Suprapubic skin (tissue), 4 donors: ENCODE results near the gene MVK. TPM values are rescaled to one million over a fixed set of nuclear protein-coding genes. Genes with fewer than 3 reads are reported as not detected.

Experiments
- DNase-seq, 2 donors: peaks; one replicate each; pipeline ENCODE4 v3.0.0-alpha.2; 2019; ENCODE audit warnings: low spot score in 2 of 2
- H3K27ac ChIP-seq: fragments of 200-600 bp; sonication (generic); one replicate; pipeline ENCODE4 v1.5.1; 2019
- H3K27me3 ChIP-seq: fragments of 200-600 bp; sonication (generic); one replicate; pipeline ENCODE4 v1.5.1; 2019
- H3K36me3 ChIP-seq: fragments of 200-600 bp; sonication (generic); one replicate; pipeline ENCODE4 v1.5.1; 2019
- H3K4me1 ChIP-seq: fragments of 200-600 bp; sonication (generic); one replicate; pipeline ENCODE4 v1.5.1; 2019
- H3K4me3 ChIP-seq: fragments of 200-600 bp; sonication (generic); one replicate; pipeline ENCODE4 v1.5.1; 2019; ENCODE audit warnings: mild to moderate bottlenecking
- H3K9me3 ChIP-seq: fragments of 200-600 bp; sonication (generic); one replicate; pipeline ENCODE4 v1.5.1; 2019
- EP300 ChIP-seq: sonication (generic); formaldehyde crosslinking; IDR thresholded peaks from one replicate; pipeline ENCODE4 v1.6.1; 2017; ENCODE audit warnings: antibody characterized with exemption
- POLR2A ChIP-seq, 2 donors: fragments of 450-650 bp; IDR thresholded peaks; one replicate each; pipeline ENCODE4 v1.6.1; 2017; ENCODE audit warnings: antibody characterized with exemption in 2 of 2, mild to moderate bottlenecking in 2 of 2, moderate library complexity in 2 of 2
- POLR2AphosphoS5 ChIP-seq, 3 donors: sonication (generic); formaldehyde crosslinking; IDR thresholded peaks; one replicate each; pipeline ENCODE4 v1.6.1; 2017; ENCODE audit warnings: antibody characterized with exemption in 3 of 3
- WGBS: methylation state at CpG from one replicate; pipeline ENCODE4 v1.1.5; 2018; 5-methylcytosine and 5-hydroxymethylcytosine counted together
- total RNA-seq, 4 donors: library from RNA; depleted of rRNA; stranded (reverse); fragments of >200 nt; gene quantifications; one replicate each; pipeline ENCODE4 v1.1.0, GENCODE V29; 2016
- TF ChIP-seq, protein P1 (sequence below), 2 donors: fragments of 200-600 bp in 1 of 2; fragments of 450-650 bp in 1 of 2; sonication (generic) in 1 of 2; IDR thresholded peaks; one replicate each; pipeline ENCODE4 v1.5.1; 2016 to 2019; ENCODE audit warnings: antibody characterized with exemption in 2 of 2, mild to moderate bottlenecking in 1 of 2, moderate library complexity in 1 of 2

MVK gene
- total RNA-seq, 4 donors from 2014 or later, result 30.1 to 62.1 (median 37.2) TPM

DNA sequence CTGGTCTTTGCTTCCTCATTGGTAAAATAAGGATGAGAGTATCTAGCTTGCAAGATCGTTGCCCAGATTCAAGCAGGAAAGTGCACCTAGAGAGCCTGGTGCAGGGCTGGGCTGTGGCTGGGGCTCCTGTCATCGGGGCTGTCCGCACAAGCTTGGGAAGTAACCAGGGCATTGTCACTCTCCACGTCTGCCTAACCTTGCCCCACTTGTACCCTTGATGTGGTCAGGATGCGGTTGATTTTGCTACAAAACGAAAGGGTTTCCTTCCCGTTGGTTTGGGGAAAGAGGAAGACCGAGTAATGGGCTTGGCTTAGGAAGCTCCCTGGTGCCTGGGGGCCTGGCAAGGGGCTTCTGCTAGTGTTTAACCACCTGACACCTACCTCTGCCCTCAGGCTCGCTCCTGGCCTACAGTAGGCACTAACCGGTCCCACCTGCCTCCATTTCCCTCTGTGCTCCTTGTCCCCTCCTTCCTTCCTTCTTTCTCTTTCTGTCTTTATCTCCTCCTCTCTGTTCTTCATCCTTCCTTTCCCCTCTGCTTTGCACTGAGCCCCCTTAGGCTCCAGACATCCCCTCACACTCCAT lies 21.8 kb downstream of the MVK start:
- Histone ChIP-seq H3K27me3 (no peaks in the 10 kb centered on the region), H3K4me1 (peaks cover 9% of the 10 kb centered on the region), H3K4me3 (no peak overlapping the region), H3K36me3 (peaks cover 56% of the 10 kb centered on the region), H3K27ac (no peak overlapping the region), H3K9me3 (no peaks in the 10 kb centered on the region)
- TF ChIP-seq POLR2A (IDR thresholded peaks at IDR 0.05) (no peak), EP300 (no peak), POLR2AphosphoS5 (IDR thresholded peaks at IDR 0.05) (no peak)
- TF ChIP-seq, protein P1, sequence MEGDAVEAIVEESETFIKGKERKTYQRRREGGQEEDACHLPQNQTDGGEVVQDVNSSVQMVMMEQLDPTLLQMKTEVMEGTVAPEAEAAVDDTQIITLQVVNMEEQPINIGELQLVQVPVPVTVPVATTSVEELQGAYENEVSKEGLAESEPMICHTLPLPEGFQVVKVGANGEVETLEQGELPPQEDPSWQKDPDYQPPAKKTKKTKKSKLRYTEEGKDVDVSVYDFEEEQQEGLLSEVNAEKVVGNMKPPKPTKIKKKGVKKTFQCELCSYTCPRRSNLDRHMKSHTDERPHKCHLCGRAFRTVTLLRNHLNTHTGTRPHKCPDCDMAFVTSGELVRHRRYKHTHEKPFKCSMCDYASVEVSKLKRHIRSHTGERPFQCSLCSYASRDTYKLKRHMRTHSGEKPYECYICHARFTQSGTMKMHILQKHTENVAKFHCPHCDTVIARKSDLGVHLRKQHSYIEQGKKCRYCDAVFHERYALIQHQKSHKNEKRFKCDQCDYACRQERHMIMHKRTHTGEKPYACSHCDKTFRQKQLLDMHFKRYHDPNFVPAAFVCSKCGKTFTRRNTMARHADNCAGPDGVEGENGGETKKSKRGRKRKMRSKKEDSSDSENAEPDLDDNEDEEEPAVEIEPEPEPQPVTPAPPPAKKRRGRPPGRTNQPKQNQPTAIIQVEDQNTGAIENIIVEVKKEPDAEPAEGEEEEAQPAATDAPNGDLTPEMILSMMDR (IDR thresholded peaks at IDR 0.05), result no peak
- 70% methylated on average over 10 of the region's 10 CpGs for WGBS
- no peak for DNase-seq

DNA sequence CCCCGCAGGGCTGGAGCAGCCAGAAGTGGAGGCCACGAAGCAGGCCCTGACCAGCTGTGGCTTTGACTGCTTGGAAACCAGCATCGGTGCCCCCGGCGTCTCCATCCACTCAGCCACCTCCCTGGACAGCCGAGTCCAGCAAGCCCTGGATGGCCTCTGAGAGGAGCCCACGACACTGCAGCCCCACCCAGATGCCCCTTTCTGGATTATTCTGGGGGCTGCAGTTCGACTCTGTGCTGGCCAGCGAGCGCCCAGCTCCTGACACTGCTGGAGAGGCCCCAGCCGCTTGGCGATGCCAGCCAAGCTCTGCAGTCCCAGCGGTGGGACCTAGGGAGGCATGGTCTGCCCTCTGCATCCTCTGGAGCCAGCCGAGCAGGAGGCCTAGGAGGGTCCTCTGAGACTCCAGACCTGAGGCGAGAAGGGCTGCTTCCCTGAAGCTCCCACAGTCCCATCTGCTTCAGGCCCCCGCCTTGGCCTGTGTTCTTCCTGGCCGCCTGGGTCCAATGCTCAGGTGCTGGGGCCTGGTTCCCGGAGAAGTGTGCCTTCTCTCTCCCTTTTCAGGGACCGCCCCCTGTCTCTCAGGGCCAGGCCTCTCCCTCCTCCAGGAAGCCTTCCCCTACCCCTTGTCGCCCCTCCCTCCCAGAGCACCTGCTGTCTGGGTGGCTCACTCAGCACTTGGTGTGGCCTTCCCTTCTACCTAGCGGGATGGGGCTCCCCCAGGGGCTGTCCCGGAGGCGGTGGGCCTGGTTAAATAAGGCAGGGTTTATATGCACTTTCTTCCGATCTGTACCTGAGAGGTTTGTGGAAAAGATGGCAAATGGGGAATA lies 23.0 kb downstream of the MVK start:
- H3K4me3 ChIP-seq, result no peak overlapping the region
- H3K36me3 ChIP-seq, result peaks cover 44% of the 10 kb centered on the region
- H3K9me3 ChIP-seq, result no peaks in the 10 kb centered on the region
- TF ChIP-seq, protein P1 (IDR thresholded peaks at IDR 0.05), result no peak
- no peak for TF ChIP-seq POLR2A (IDR thresholded peaks at IDR 0.05)
- no peak for TF ChIP-seq POLR2AphosphoS5 (IDR thresholded peaks at IDR 0.05)
- no peak for TF ChIP-seq EP300
- no peaks in the 10 kb centered on the region for H3K27me3 ChIP-seq
- 90% methylated on average over 19 of the region's 24 CpGs for WGBS
- no peak for DNase-seq
- H3K27ac ChIP-seq, result no peak overlapping the region
- peaks cover 9% of the 10 kb centered on the region for H3K4me1 ChIP-seq

DNA sequence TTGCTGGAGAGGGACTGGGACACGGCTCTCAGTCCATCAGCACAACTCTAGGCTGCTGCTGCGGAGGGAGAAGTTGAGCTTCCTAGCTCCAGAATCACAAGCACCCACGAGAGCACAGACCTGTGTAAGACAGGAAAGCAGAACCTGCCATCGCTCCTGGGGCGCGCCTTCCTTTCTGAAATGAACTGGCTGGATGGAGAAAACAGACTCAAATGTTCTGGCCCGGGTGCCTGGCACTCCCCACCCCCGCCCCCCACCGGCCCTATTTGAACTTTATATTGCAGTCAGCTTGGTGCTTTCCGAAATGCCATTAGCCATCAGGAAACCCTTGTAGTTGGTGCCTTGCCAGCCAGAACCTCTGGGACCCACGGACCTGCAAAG lies 23.8 kb downstream of the MVK start:
- Histone ChIP-seq H3K9me3 (no peaks in the 10 kb centered on the region), H3K27me3 (no peaks in the 10 kb centered on the region), H3K4me1 (peaks cover 9% of the 10 kb centered on the region), H3K36me3 (peaks cover 36% of the 10 kb centered on the region), H3K27ac (no peak overlapping the region), H3K4me3 (no peak overlapping the region)
- TF ChIP-seq POLR2AphosphoS5 (IDR thresholded peaks at IDR 0.05) (no peak), POLR2A (IDR thresholded peaks at IDR 0.05) (no peak), EP300 (no peak)
- TF ChIP-seq, protein P1 (IDR thresholded peaks at IDR 0.05), result no peak
- WGBS, result 42% methylated on average over 11 of the region's 11 CpGs
- DNase-seq, result no peak

DNA sequence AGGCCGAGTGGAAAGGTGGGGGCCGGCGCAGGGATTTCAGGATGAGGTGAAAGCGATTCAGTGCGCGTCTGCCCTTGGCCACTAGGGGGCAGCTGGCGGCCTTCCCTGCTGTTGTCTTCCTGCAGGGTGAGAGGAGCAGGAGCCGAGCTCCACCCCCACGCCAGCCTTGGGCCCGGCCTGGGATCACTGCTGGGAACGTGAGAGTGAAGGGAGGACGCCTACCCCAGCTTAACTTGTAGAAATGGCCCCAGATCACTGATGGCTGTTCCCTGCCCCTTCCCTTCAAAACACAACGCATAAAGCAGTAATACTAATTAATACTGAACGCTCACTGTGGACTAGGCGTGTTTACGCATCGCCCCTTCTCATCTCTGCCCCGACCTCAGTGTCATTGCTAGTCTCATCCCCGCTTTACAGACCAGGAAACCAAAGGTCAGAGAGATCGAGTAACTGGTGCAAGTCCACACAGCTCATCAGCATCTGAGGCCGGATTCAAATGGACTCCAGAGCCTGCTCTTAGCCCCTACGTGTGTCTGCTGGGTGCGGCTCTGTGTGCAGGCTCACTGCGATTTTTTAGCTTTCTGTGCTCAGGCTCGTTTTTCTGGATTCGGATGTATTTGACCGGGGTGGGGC lies 24.3 kb downstream of the MVK start:
- Histone ChIP-seq H3K9me3 (no peaks in the 10 kb centered on the region), H3K27me3 (no peaks in the 10 kb centered on the region), H3K36me3 (peaks cover 32% of the 10 kb centered on the region), H3K4me3 (no peak overlapping the region), H3K4me1 (peaks cover 9% of the 10 kb centered on the region), H3K27ac (no peak overlapping the region)
- TF ChIP-seq, protein P1 (IDR thresholded peaks at IDR 0.05), result peak; percentile 91 to 98
- TF ChIP-seq EP300 (no peak), POLR2A (IDR thresholded peaks at IDR 0.05) (no peak)
- WGBS, result 54% methylated on average over 19 of the region's 27 CpGs
- DNase-seq, result peak; percentile 91 to 94

DNA sequence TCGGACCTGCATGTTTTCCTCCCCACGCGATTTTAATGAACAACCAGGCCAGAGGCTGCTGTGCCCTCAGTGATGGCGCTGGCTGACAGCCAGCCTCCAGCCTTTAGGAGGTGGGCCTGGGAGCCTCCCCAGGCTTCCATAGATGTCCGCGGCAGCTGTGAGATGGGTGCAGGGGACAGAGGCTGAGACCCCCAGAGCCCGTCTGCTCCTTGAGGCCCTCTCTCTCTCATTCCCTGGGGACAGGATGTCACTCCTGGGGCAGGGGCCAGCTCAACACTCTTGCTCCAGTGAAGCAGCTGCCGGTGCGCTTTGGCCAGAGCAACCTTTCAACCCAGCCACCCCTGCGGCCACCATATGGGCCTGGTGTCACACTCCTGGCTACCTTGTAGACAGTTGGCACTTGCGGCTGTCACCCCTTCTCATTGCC lies 24.8 kb downstream of the MVK start:
- peaks cover 9% of the 10 kb centered on the region for H3K4me1 ChIP-seq
- no peaks in the 10 kb centered on the region for H3K27me3 ChIP-seq
- H3K4me3 ChIP-seq, result no peak overlapping the region
- H3K9me3 ChIP-seq, result no peaks in the 10 kb centered on the region
- no peak for TF ChIP-seq EP300
- TF ChIP-seq POLR2A (IDR thresholded peaks at IDR 0.05), result no peak
- no peak for TF ChIP-seq POLR2AphosphoS5 (IDR thresholded peaks at IDR 0.05)
- TF ChIP-seq, protein P1 (IDR thresholded peaks at IDR 0.05), result no peak
- H3K27ac ChIP-seq, result no peak overlapping the region
- peaks cover 26% of the 10 kb centered on the region for H3K36me3 ChIP-seq
- no peak for DNase-seq
- WGBS, result 85% methylated on average over 7 of the region's 11 CpGs
